OCI-LY1 (cell line): ENCODE data around the gene TBCD.

Source experiments
- H2AFZ ChIP-seq: fragments of 200-600 bp; sonication (generic), shearing (Covaris generic); 2 replicates; pipeline ENCODE4 v1.6.0; 2014; ENCODE audit warnings: antibody characterized with exemption, mild to moderate bottlenecking, low read length
- H3F3A ChIP-seq: fragments of 200-600 bp; sonication (generic), shearing (Covaris generic); 2 replicates; pipeline ENCODE4 v1.6.0; 2014; ENCODE audit warnings: mild to moderate bottlenecking, antibody characterized with exemption, low read length, moderate library complexity; ENCODE audit not compliant: insufficient read depth
- H3K27ac ChIP-seq: fragments of 200-600 bp; sonication (generic); 2 replicates; pipeline ENCODE4 v1.5.1; 2014; ENCODE audit warnings: low read length, mixed run types, mild to moderate bottlenecking, low read depth; ENCODE audit not compliant: poor library complexity, severe bottlenecking
- H3K27me3 ChIP-seq: fragments of 200-600 bp; sonication (generic); 2 replicates; pipeline ENCODE4 v1.6.0; 2014; ENCODE audit warnings: antibody characterized with exemption, mild to moderate bottlenecking, low read length, moderate library complexity; ENCODE audit not compliant: insufficient read depth
- H3K36me3 ChIP-seq: fragments of 200-600 bp; sonication (generic); 2 replicates; pipeline ENCODE4 v1.6.1; 2014; ENCODE audit warnings: mild to moderate bottlenecking, antibody characterized with exemption, low read length, moderate library complexity, mixed read lengths; ENCODE audit not compliant: insufficient read depth
- H3K4me1 ChIP-seq: fragments of 200-600 bp; sonication (generic); 2 replicates; pipeline ENCODE4 v1.5.1; 2014; ENCODE audit warnings: mild to moderate bottlenecking, low read length, moderate library complexity; ENCODE audit not compliant: insufficient read depth, severe bottlenecking
- H3K4me2 ChIP-seq: fragments of 200-600 bp; sonication (generic), shearing (Covaris generic); 2 replicates; pipeline ENCODE4 v1.6.1; 2014; ENCODE audit warnings: low read length
- H3K4me3 ChIP-seq: fragments of 200-600 bp; sonication (generic); 2 replicates; pipeline ENCODE4 v1.5.1; 2014; ENCODE audit warnings: low read length, low read depth, mild to moderate bottlenecking, mixed read lengths; ENCODE audit not compliant: poor library complexity, severe bottlenecking
- H3K79me2 ChIP-seq: fragments of 200-600 bp; shearing (Covaris generic); 2 replicates; pipeline ENCODE4 v1.6.1; 2016; ENCODE audit warnings: mixed run types, low read length, mixed read lengths; ENCODE audit not compliant: insufficient read depth
- H3K9ac ChIP-seq: fragments of 200-600 bp; sonication (generic), shearing (Covaris generic); 2 replicates; pipeline ENCODE4 v1.6.1; 2014; ENCODE audit warnings: mild to moderate bottlenecking, low read length, mixed read lengths
- H3K9me2 ChIP-seq: fragments of 200-600 bp; sonication (generic), shearing (Covaris generic); 2 replicates; pipeline ENCODE4 v1.6.1; 2014; ENCODE audit warnings: low read depth, mild to moderate bottlenecking, low read length, mixed read lengths
- H3K9me3 ChIP-seq: fragments of 200-600 bp; shearing (Covaris generic); 2 replicates; pipeline ENCODE4 v1.6.1; 2014; ENCODE audit warnings: low read length, mixed read lengths
- H4K20me1 ChIP-seq: fragments of 200-600 bp; sonication (generic), shearing (Covaris generic); 2 replicates; pipeline ENCODE4 v1.6.0; 2016; ENCODE audit warnings: mild to moderate bottlenecking, low read length; ENCODE audit not compliant: insufficient read depth
- EZH2 ChIP-seq: fragments of 200-600 bp; sonication (generic), shearing (Covaris generic); IDR thresholded peaks from 2 replicates; pipeline ENCODE4 v1.8.0; 2017; ENCODE audit warnings: borderline replicate concordance, mixed run types, mild to moderate bottlenecking, antibody characterized with exemption, low read length, moderate library complexity, mixed read lengths
- TF ChIP-seq, protein P1 (sequence below): fragments of 200-600 bp; sonication (generic), shearing (Covaris generic); IDR thresholded peaks from 2 replicates; pipeline ENCODE4 v1.5.1; 2017; ENCODE audit warnings: mild to moderate bottlenecking, antibody characterized with exemption, low read length, moderate library complexity, mixed read lengths

The TBCD gene

GRCh38 chr17:82956726-82957468 is 205.0 kb downstream of the TBCD start:
- Histone ChIP-seq H3K27ac (no peak overlapping the region), H3K4me2 (no peak overlapping the region), H2AFZ (no peak overlapping the region), H3K36me3 (no peaks in the 10 kb centered on the region), H3K9me2 (no peaks in the 10 kb centered on the region), H3K4me3 (no peak overlapping the region), H3K27me3 (no peaks in the 10 kb centered on the region), H4K20me1 (no peaks in the 10 kb centered on the region), H3K4me1 (no peaks in the 10 kb centered on the region), H3K9me3 (0 out of 2 replicates have a peak, but pooled peaks cover 2% of the 10 kb centered on the region), H3K9ac (no peak overlapping the region), H3K79me2 (no peaks in the 10 kb centered on the region), H3F3A (no peaks in the 10 kb centered on the region)
- TF ChIP-seq, protein P1, sequence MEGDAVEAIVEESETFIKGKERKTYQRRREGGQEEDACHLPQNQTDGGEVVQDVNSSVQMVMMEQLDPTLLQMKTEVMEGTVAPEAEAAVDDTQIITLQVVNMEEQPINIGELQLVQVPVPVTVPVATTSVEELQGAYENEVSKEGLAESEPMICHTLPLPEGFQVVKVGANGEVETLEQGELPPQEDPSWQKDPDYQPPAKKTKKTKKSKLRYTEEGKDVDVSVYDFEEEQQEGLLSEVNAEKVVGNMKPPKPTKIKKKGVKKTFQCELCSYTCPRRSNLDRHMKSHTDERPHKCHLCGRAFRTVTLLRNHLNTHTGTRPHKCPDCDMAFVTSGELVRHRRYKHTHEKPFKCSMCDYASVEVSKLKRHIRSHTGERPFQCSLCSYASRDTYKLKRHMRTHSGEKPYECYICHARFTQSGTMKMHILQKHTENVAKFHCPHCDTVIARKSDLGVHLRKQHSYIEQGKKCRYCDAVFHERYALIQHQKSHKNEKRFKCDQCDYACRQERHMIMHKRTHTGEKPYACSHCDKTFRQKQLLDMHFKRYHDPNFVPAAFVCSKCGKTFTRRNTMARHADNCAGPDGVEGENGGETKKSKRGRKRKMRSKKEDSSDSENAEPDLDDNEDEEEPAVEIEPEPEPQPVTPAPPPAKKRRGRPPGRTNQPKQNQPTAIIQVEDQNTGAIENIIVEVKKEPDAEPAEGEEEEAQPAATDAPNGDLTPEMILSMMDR, result no peak
- no peak for TF ChIP-seq EZH2

- Histone ChIP-seq H2AFZ (no peak overlapping the region), H3K27me3 (no peaks in the 10 kb centered on the region), H4K20me1 (no peaks in the 10 kb centered on the region), H3K9me3 (0 out of 2 replicates have a peak, but pooled peaks cover 2% of the 10 kb centered on the region), H3K36me3 (no peaks in the 10 kb centered on the region), H3K79me2 (no peaks in the 10 kb centered on the region), H3K4me1 (no peaks in the 10 kb centered on the region), H3K4me3 (no peak overlapping the region), H3K27ac (no peak overlapping the region), H3K9ac (no peak overlapping the region), H3K9me2 (no peaks in the 10 kb centered on the region), H3F3A (no peaks in the 10 kb centered on the region), H3K4me2 (no peak overlapping the region)
- no peak for TF ChIP-seq EZH2
- TF ChIP-seq, protein P1, result no peak
Observed at GRCh38 chr17:82957469-82957795, 205.6 kb downstream of the TBCD start.

DNA sequence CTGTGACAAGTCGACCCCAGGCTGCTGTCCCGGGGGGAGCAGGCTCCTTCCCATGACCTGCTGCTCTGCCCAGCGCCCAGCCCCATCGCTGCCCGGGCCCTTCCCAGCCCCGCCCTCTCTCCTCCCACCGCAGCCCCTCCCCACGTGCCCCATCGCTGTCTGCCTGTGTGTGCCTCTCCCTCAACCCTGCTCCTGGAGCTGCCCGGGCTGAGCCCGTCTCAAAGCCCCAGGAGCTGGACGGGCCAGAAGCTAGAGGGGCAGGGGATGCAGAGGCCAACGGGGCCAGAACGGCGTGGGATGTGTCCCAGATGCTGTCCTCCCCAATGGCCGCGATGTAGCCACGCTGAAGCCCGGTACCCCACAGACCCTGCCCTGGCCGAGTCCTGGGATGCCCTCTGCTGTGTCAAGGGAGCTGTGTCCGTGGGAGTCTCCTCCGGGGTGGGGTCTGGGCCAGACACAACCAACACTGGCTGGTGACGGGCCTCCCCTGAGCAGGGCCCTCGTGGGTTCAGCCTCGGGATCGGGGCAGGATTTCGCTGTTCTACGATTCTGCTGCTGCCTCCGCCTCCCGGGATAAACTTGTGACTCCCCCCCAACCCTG is 206.2 kb downstream of the TBCD start:
- 0 out of 2 replicates have a peak, but pooled peaks cover 2% of the 10 kb centered on the region for H3K9me3 ChIP-seq
- no peak overlapping the region for H3K9ac ChIP-seq
- no peak for TF ChIP-seq EZH2
- TF ChIP-seq, protein P1, result no peak
- H2AFZ ChIP-seq, result no peak overlapping the region
- H3K36me3 ChIP-seq, result no peaks in the 10 kb centered on the region
- H3K79me2 ChIP-seq, result no peaks in the 10 kb centered on the region
- H3F3A ChIP-seq, result no peaks in the 10 kb centered on the region
- no peak overlapping the region for H3K27ac ChIP-seq
- no peaks in the 10 kb centered on the region for H3K9me2 ChIP-seq
- no peaks in the 10 kb centered on the region for H4K20me1 ChIP-seq
- no peak overlapping the region for H3K4me2 ChIP-seq
- H3K4me1 ChIP-seq, result peaks cover 5% of the 10 kb centered on the region
- H3K4me3 ChIP-seq, result no peak overlapping the region
- H3K27me3 ChIP-seq, result no peaks in the 10 kb centered on the region
